Stimulated activated CD4-positive, alpha-beta T cell treated with anti-CD3 and anti-CD28 coated beads, TNF-alpha, amount 100 ng/mL, for 1 hour (primary cell): Measurements from ENCODE around the gene OR51B6.
"Not testable (repeated sequence)": the region's sequence is repeated elsewhere in the genome, so short reads cannot be mapped to it uniquely, and the experiment has no call there.

Source experiments
- DNase-seq, 3 donors: peaks; one replicate each; pipeline ENCODE4 v3.0.0-alpha.2; 2020; ENCODE audit warnings: low read depth in 3 of 3, low spot score in 1 of 3

Gene OR51B6, protein sequence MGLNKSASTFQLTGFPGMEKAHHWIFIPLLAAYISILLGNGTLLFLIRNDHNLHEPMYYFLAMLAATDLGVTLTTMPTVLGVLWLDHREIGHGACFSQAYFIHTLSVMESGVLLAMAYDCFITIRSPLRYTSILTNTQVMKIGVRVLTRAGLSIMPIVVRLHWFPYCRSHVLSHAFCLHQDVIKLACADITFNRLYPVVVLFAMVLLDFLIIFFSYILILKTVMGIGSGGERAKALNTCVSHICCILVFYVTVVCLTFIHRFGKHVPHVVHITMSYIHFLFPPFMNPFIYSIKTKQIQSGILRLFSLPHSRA

DNA sequence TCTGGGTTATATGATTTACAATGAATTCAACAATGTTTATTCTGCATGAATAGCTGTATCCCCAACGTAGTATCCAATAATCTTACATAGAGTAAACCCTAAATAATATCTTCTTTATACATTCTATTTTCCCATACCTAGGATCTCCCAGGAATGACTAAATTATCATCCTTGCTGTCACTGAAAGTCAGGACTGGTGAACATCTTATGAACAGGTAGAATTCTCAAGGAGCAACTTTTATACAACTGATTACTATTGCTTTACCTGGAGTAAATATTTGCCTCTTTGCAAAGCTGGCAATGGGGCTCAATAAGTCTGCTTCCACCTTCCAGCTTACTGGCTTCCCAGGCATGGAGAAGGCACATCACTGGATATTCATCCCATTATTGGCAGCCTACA, at the start of gene OR51B6:
Gene OR51B6 (plus strand): TSS at position 301 of the 400 bp plus-strand sequence. CDS start 0 bp downstream, at position 301.
- DNase-seq: no peak

DNA sequence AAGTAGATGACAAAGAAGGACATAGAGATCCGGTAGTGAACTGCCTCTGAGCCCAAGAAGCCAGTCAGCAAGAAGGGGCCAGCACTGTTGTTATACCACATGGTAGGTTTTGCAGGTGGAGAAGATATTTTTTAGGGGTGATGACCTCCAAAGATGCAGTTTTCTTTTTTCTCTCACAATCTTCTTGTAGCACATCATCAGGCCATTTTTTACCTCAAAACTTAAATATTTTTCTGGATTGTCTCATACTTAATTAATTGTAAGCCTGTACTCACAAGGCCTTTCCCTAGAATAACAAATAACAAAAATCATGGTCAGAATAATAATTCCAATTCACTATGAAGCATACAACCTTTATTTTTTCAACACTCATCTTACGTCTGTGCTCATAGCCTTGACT, 49.5 kb upstream of the OR51B6 start, which contains the start of gene OR51B4:
Gene OR51B4 (minus strand): TSS at position 101 of the 400 bp plus-strand sequence. CDS start 0 bp downstream, at position 101.
- no peak for DNase-seq

DNA sequence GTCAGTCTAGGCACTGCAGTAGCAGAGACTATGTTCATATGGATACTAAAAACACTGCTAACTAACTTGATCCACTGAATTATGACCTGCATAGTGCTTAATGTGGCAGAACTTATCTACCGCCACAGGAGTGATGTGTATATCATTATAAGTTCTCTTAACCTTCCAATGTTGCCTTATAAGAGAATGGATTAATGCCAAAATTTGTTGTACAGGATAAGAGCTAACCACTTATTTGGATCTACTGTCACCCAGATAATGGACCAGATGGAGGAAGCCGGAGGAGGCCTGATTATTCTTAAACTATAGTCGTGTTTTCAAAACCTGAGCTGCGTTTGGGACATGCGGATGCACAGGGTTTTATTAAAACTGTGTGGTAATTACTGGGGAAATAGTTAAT, 47.7 kb upstream of the OR51B6 start:
- no peak for DNase-seq

DNA sequence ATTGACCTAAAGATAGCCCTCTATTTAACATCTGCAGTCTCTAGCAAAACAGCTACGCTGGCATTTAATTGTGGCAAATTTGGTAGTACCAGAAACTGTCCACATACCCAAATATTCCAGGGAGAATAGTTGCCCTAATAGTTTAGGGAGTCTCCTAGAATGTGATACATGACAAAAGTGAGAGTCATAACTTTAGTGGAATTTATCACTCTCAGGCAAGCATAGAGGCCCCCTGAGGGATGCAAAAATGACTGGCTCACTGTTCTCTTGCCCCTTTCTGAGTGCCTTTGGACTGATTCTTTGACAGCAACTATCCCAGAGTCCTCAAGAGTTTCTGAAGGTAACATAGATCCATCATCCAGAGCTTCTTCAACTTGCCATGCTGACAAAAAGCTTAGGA, 47.3 kb upstream of the OR51B6 start:
- DNase-seq: no peak

DNA sequence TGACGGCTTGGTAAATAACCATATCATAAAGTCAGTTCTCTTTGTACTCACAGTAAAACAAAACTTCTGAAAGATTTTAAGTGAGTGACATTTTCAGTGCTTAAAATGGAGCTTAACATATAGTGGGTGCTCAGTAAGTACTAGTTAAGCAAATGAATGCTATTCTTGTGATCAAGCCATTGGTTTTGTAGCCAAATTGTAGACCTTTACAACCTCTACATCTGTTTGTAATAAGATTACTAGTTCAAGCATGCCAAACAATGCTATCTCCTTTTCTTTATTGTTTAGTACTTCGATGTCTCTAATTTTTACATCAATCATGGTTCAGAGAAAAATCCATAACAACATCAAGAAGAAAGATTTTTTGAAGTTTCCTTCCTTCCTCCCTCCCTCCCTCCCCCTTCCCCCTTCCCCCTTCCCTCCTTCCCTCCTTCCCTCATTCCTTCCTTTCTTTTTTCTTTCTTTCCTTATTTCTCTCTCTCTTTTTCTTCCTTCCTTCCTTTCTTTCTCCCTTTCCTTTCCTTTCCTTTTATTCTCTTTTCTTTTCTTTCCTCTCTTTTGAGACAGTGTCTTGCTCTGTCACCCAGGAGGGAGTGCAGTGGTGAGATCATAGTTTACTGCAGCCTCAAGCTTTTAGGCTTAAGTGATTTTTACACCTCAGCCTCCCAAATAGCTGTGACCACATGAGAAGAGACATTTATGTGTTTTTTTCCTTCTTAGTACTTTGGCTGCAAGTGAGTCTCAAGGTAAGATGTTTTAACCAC, 43.9 kb upstream of the OR51B6 start:
- no peak for DNase-seq

DNA sequence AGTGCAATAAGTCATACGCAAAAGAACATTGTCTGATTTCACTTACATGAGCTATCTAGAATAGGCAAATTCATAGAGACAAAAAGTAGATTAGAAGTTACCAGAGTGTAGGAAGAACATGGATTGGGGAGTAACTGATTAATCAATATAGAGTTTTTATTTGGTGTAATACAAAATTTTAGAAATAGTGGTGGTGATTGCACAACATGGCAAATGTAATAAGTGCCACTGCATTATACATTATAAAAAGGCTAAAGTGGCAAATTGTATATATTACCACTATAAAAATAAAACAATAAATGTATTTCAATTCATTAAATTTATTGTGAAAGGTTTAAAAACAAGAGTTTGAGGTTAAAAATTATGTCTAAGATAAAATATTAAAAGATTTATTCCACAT, 40.9 kb upstream of the OR51B6 start:
- DNase-seq: no peak

DNA sequence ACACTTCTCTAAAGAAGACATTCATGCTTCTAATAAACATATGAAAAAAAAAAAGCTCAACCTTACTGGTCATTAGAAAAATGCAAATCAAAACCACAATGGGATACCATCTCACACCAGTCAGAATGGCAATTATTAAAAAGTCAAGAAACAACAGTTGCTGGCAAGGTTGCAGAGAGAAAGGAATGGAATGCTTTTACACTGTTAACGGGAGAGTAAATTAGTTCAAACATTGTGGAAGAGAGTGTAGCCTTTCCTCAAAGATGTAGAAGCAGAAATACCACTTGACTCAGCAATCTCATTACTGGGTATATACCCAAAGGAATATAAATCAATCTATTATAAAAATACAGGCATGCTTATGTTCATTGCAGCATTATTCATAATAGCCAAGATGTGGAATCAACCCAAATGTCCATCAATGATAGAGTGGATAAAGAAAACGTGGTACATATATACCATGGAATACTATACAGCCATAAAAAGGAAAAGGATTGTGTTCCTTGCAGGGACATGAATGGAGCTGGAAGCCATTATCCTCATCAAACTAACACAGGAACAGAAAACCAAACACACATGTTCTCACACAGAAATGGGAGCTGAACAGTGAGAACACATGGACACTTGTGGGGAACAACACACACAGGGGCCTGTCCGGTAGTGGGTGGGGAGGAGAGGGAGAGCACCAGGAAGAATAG, 37.8 kb upstream of the OR51B6 start:
- DNase-seq: not testable (repeated sequence)

DNA sequence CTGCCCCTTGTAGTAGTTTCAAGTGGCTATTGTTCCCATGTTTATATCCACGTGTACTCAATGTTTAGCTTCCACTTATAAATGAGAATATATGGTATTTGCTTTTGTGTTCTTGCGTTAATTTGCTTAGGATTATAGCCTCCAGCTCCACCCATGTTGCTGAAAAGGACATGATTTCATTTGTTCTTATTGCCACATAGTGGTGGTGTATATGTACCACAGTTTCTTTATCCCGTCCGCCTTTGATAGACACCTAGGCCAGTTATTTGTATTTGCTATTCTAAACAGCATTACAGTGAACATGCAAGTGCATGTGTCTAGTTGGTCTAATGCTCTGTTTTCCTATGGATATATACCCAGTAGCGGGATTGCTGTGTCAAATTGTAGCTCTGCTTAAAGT, 34.0 kb upstream of the OR51B6 start:
- DNase-seq: no peak

DNA sequence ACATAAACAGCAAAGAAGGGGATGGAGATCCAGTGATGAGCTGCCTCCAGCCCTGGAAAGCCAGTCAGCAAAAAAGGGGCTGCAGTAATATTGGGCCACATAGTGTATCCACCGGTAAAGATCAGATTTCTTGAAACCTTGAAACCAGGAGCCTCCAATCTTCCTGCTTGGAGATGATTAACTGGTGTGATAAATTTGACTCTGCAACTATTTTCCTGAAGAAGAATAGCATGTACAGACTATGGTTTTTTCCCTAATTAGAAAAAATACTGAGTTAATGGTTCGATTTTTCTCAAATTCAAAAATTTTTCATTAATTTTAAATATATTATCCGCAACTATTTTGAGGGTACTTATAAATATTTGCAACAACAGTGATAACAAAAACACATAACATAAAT, 27.1 kb upstream of the OR51B6 start, which contains the start of gene OR51B2:
Gene OR51B2 (minus strand): TSS at position 101 of the 400 bp plus-strand sequence. CDS start 0 bp downstream, at position 101.
- no peak for DNase-seq

DNA sequence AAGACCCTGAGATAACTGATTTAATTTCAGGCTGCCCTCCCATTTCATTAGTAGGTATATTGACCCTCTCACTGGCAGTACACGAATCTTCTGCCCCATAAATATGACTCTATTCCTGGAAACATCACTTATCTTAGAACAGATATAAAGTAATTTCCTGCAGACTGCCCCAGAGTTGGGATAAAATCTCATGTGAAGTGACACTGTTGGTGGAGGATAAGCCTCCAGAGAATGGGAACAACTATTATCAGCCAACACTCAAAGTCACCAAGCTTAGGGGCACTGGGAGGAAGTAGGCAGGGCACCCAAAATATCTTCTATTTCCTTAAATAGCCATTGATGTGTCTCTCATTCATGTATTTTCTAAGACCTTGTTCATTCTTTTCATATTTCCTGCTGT, 16.1 kb upstream of the OR51B6 start:
- no peak for DNase-seq

DNA sequence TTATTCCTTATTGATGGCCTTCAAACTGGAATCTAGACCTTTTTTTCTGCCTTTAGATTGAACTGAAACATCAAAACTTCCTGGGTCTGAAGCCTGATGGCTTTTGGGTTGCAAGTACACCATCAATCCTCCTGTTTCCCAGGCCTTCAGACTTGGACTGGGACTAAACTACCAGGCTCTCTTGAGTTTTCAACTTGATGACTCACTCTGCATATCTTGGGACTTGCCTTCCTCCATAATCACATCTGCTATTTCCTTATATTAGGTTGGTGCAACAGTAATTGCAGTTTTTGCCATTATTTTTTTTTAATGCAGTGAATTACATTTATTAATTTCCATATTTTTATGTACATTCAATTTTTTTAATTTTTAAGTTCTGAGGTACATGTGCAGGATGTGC, 15.0 kb upstream of the OR51B6 start:
- no peak for DNase-seq

DNA sequence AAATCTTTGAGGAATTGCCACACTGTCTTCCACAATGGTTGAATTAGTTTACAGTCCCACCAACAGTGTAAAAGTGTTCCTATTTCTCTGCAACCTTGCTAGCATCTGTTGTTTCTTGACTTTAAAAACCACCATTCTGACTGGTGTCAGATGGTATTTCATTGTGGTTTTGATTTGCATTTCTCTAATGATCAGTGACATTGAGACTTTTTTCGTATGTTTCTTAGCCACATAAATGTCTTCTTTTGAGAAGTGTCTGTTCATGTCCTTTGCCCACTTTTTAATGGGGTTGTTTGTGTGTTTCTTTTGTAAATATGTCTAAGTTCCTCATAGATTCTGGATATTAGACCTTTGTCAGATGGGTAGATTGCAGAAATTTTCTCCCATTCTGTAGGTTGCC, 14.1 kb upstream of the OR51B6 start:
- not testable (repeated sequence) for DNase-seq

DNA sequence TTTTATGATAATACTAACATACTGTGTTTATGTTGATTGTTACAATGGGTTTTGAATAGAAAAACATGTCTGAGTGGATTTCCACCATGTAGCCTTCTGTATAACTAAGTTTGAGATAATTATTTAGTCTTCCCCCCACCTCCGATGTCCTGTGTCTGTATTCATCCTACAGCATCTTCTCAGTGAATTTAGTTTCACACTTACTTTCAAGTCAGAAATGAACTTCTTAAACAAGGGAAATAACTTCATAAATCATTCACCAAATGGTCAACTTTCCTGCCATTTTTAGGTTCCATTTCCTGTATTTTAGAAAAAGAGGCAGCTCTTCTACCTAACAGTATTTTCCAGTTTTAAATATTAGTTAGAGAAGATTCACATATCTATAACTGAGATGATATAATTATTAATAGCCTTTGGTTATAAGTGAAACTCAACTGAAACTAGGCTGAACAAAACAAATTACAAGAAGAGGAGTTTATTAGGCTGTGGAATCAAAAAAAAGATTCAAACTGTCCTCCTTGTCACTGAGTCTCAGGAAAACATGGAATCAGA, 11.5 kb upstream of the OR51B6 start:
- no peak for DNase-seq

DNA sequence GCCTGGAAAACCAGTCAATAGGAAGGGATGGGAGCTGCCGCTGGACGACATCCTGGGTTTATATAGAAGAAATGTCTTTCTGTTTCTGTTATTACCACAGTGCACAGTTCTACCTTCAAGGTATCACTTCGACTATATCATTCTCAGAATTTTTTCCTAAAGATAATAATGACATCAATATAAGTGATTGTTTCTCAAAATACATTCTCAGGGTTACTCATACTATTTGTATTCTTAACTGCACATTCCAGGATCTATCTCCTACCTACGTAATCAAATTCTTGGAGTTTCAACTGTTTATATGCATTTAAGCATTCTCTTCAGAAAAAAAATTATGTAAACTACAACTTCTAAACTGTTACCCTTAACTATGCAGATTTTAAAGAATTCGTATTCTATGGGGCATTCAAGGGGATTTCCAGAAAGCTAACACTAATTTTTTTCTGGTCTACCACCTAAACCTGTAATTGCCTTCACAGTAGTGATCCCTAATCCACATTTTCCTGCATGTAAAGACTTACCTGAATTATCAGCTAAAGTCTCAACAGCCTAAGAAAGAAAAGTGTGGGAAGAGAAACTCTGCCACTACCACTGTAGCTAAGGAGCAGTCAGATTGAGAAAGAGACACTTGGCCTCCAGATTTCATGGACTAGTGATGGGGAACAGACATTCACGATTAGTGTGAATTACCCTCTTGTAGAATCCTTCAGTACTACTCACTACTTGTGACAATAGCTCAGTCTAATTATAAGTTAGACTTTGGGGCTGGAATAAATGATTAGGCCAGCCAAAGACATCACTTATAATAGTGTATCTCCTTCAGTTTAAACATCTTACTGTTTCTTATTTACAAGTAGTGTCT, 7.6 kb upstream of the OR51B6 start, which contains the start of gene OR51B5:
Gene OR51B5 (minus strand): TSS at position 51 of the 862 bp plus-strand sequence. CDS start 0 bp downstream, at position 51.
- no peak for DNase-seq

DNA sequence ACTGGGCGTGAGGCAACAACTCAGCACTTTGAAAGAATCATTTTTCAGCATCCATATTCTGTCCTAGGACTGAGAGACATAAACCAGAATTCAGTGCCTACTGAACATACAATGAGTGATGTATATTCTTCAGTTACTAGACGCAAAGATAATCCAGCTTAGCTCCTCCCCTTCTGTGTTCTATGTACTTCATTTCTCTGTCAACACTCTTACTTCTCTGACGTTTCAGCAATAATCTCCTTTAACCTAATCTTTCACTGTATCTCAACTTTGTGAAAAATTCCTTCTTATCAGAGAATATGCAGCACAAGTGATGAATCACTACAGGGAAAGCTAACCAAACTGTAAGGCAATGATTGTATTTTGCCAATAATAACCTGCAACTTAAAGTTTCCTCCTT, 5.5 kb upstream of the OR51B6 start:
- no peak for DNase-seq

DNA sequence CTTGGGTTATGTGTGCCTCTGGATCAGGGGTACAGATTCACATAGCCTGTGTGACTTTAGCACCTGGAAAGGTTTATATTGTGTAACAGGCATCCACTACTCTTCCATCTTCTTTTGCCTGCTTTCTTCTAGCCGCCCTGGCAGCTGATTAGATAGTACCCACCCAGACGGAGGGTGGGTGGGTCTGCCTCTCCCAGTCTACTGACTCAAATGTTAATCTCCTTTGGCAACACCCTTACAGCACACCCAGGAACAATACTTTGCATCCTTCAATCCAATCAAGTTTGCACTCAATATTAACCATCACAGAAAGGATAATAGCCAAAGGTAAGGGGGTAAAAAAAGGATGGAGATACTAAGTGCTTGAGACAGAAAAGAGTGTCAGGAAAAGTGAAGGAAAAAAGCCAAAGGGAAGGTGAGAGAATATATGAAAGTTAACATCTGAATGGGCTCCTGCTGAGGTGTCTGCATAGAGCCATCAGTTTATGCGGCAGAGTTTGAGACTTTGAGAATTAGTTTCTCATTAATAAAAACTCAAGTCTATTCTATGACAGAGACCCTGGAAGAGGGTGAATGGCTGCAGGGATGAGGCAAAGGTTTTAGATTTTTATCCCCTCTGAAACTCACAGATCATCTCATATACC, 2.6 kb upstream of the OR51B6 start:
- no peak for DNase-seq

DNA sequence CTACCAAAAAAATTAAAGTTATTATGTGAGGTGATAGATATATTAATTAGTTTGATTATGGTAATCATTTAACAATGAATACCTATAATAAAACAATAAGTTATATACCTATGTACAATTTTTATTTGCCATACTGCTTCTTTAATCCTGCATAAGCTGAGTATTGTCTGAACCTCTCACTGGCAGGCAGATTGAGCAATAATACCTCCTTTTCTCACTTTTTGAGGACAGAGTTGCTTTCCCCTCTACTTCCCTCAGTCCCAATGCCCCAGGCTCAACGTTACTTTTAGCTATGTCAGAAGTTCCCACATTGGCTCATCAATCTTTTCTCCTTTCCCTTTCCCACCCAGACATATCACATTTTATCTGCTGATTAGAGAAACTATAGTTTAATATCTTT, 1.8 kb upstream of the OR51B6 start:
- DNase-seq: no peak

DNA sequence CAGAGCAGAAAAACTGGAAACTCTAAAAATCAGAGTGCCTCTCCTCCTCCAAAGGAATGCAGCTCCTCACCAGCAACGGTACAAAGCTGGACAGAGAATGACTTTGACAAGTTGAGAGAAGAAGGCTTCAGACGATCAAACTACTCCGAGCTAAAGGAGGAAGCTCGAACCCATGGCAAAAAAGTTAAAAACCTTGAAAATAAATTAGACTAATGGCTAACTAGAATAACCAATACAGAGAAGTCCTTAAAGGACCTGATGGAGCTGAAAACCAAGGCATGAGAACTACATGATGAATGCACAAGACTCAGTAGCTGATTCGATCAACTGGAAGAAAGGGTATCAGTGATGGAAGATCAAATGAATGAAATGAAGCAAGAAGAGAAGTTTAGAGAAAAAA, 4.7 kb downstream of the OR51B6 start:
- not testable (repeated sequence) for DNase-seq

DNA sequence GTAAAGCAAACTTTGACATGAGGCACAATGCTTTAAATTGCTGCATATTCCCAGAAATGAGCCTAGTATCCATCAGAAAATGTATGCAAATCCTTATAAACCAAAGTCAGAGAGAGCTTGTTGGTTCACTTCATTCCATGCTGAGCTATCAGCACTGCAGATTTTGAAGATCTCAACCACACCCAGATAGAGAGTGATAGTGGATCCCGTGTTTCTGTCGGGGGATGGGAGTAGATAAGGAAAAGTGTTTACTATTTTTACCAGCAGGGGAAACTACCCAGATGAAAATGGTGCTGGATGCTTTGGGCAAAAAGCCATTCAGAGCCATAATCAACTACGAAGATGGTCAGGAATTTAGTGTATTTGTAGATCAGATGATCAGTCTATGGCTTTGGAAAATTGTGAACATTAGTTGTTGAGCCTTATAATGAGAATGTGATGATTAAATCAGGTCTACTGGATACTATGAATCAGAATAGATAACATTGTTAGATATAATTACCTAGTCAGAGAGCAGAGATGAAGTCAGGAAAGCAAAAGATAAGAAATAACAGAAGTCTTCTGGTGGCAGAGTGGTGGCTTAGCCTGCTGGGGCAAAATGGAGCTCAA, 10.8 kb downstream of the OR51B6 start:
- DNase-seq: no peak
